Measurements from ENCODE around the gene TEX19. TPM values are rescaled to one million over a fixed set of nuclear protein-coding genes. Genes with fewer than 3 reads are reported as not detected.
A peak's percentile ranks its signal among the peaks of the same experiment; 100 is the strongest.

The TEX19 gene
- total RNA-seq, 4 donors from 2014 or later, result not detected

GRCh38 chr17:82382933-82383255 is 23.8 kb downstream of the TEX19 start:
- intact Hi-C loops (cut with DNase I; ENCODE audit: low total_unique reads), result no loop called here
- 76% methylated on average over 11 of the region's 11 CpGs for WGBS, 2 donors
- TF ChIP-seq POLR2A (IDR thresholded peaks at IDR 0.05), result no peak
- TF ChIP-seq, protein P1, sequence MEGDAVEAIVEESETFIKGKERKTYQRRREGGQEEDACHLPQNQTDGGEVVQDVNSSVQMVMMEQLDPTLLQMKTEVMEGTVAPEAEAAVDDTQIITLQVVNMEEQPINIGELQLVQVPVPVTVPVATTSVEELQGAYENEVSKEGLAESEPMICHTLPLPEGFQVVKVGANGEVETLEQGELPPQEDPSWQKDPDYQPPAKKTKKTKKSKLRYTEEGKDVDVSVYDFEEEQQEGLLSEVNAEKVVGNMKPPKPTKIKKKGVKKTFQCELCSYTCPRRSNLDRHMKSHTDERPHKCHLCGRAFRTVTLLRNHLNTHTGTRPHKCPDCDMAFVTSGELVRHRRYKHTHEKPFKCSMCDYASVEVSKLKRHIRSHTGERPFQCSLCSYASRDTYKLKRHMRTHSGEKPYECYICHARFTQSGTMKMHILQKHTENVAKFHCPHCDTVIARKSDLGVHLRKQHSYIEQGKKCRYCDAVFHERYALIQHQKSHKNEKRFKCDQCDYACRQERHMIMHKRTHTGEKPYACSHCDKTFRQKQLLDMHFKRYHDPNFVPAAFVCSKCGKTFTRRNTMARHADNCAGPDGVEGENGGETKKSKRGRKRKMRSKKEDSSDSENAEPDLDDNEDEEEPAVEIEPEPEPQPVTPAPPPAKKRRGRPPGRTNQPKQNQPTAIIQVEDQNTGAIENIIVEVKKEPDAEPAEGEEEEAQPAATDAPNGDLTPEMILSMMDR (IDR thresholded peaks at IDR 0.05), result no peak
- H3K4me3 ChIP-seq (ENCODE audit: low read depth, poor library complexity, severe bottlenecking), result no peak overlapping the region
- DNase-seq (ENCODE audit: low spot score in 2 of 2), result no peak

DNA sequence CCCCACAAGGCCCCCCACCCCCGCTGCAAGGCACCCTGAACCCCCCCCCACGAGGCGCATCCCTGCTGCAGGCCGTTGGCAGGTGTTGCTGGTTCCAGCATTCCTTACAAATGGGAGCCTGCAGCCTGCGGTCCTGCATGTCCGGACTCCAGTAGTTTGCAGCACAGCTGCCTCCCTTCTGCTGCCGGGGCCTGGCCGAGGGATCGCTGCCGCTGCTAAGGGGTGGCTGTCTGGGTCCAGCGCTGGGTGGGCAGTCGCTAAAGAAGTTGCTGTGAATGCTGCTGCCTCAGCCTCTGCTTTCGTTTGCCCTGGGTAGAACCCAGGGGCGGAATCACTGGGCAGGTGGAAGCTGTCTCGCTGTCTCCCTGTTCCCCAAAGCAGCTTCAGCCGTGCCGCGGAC is 24.4 kb downstream of the TEX19 start:
- intact Hi-C loops (cut with DNase I; ENCODE audit: low total_unique reads), result no loop called here
- no peak for DNase-seq (ENCODE audit: low spot score in 2 of 2)
- WGBS, 2 donors, result 43 to 63% methylated on average over 9 to 18 of the region's 18 CpGs
- no peak for TF ChIP-seq POLR2A (IDR thresholded peaks at IDR 0.05)
- TF ChIP-seq, protein P1 (IDR thresholded peaks at IDR 0.05), result no peak
- no peak overlapping the region for H3K4me3 ChIP-seq (ENCODE audit: low read depth, poor library complexity, severe bottlenecking)

DNA sequence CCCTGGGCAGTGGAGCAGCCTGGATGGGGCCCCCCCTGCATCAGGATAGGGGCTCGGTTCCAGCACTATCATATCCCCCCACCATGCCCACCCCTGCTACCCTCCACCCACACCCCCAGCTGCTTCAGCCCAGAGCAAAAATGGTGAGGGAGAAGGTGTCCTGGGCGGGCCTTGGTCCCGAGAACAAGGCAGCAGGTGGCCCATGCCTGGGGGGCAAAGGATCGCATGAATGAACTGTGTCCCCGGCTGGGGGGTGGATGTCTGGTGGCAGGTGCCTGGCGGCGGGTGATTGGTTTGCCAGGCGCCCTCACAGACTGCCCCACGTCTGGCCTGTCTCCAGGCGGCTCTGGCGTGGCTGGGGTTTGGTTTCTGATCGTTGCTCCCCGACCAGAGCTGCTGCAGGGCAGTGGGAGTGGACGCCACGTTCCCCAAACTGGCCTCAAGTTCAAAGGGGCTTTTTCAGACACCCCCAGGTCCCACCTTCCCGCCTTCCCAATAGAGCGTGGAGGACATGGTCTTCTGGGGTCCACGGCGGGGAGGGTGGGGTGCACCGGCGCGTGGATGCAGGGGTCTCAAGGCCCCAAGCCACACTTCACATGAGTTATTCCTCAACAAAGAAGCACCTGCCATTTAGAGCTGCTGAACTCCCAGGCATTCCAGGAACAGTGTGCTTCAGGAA is 25.1 kb downstream of the TEX19 start:
- DNase-seq (ENCODE audit: low spot score in 2 of 2), result no peak
- no peak overlapping the region for H3K4me3 ChIP-seq (ENCODE audit: low read depth, poor library complexity, severe bottlenecking)
- WGBS, 2 donors, result 49 to 60% methylated on average over 19 to 22 of the region's 22 CpGs
- no peak for TF ChIP-seq POLR2A (IDR thresholded peaks at IDR 0.05)
- TF ChIP-seq, protein P1 (IDR thresholded peaks at IDR 0.05), result no peak
- intact Hi-C loops (cut with DNase I; ENCODE audit: low total_unique reads), result no loop called here

DNA sequence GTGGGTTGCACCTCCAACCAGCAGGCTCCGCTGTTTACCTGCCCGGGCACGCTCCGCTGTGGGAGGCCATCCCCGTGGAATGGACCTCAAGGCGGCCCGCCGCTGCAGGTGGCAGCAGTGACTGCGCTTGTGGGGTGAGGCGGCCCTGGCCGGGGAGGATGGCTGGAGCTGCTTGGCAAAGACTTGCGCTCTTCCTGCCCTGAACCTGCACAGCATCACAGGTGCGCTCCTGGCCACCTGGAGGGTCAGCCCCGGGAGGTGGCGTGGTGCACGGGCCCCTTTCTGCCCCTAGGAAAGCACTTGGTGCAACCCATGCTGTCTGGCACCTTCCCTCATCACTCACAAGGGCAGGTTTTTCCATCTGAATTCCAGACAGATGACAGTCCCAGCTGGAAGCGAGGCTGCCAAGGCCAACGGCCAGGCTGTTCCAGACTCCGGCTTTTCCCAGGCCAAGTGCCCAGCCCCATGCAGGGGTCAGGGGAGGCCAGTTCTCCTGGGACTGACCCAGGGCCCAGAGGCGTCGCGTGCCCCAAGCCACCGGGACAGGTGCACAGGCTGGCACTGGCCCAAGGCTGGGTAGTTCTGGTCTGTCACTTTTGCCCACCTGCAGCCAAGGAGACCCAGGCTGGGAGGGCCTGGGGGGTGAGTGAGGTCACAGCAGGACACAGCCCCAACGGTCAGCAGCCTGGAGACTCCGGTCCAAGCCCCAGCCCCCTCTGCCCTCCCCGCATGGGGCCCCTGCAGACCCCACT is 25.9 kb downstream of the TEX19 start:
- intact Hi-C loops (cut with DNase I; ENCODE audit: low total_unique reads), result no loop called here
- TF ChIP-seq POLR2A (IDR thresholded peaks at IDR 0.05), result no peak
- TF ChIP-seq, protein P1 (IDR thresholded peaks at IDR 0.05), result peak in 1 of 3 donors; percentile 45
- no peak for DNase-seq (ENCODE audit: low spot score in 2 of 2)
- WGBS, 2 donors, result 16 to 31% methylated on average over 9 to 21 of the region's 26 CpGs
- H3K4me3 ChIP-seq (ENCODE audit: low read depth, poor library complexity, severe bottlenecking), result no peak overlapping the region

GRCh38 chr17:82385559-82386254 is 26.7 kb downstream of the TEX19 start:
- no peak for TF ChIP-seq POLR2A (IDR thresholded peaks at IDR 0.05)
- TF ChIP-seq, protein P1 (IDR thresholded peaks at IDR 0.05), result no peak
- H3K4me3 ChIP-seq (ENCODE audit: low read depth, poor library complexity, severe bottlenecking), result no peak overlapping the region
- 22 to 24% methylated on average over 11 to 21 of the region's 26 CpGs for WGBS, 2 donors
- intact Hi-C loops (cut with DNase I; ENCODE audit: low total_unique reads), result no loop called here
- DNase-seq (ENCODE audit: low spot score in 2 of 2), result no peak
